ENCODE results near the gene BOLA1. TPM values are rescaled to one million over a fixed set of nuclear protein-coding genes. Genes with fewer than 3 reads are reported as not detected.

Gene BOLA1
- total and polyA plus RNA-seq, 2 of the 13 experiments (the other 11 are each of a cell fraction or from before 2014, with no cell fraction given): 3.2 to 4.2 TPM

- Histone ChIP-seq H3K9ac (ENCODE audit: insufficient read depth, low read depth, low read length) (no peak overlapping the region), H3K27me3 (ENCODE audit: control insufficient read depth in 1 of 2, insufficient read depth in 2 of 2, low read length in 2 of 2) (no peaks in the 10 kb centered on the region; a peak in 1 of 5 replicates), H3K9me3 (ENCODE audit: low read length) (no peaks in the 10 kb centered on the region), H2AFZ (ENCODE audit: low read length) (no peak overlapping the region), H3K4me2 (ENCODE audit: low read depth, low read length) (no peak overlapping the region), H3K79me2 (ENCODE audit: insufficient read depth, low read length) (peaks cover 17% of the 10 kb centered on the region), H4K20me1 (ENCODE audit: insufficient read depth, low read length) (0 out of 2 replicates have a peak, but pooled peaks cover 3% of the 10 kb centered on the region), H3K36me3 (replicated peaks in 1 of 2; ENCODE audit: control insufficient read depth in 1 of 2, insufficient read depth in 2 of 2, low read length in 2 of 2) (peaks cover 13 to 41% of the 10 kb centered on the region in 2 experiments), H3K4me1 (ENCODE audit: insufficient read depth, low read length) (peaks cover 29% of the 10 kb centered on the region), H3K27ac (ENCODE audit: extremely low read length, insufficient read depth, low read length) (no peak overlapping the region), H3K4me3 (replicated peaks in 1 of 3; ENCODE audit: insufficient read depth in 1 of 3, low read depth in 2 of 3, low read length in 3 of 3) (no peak overlapping the region)
- ChIA-PET CTCF (ENCODE audit: low intra/inter-chr PET ratio, low total read pairs) (no interaction called here), POLR2A (no interaction called here)
- in situ Hi-C loops (cut with HindIII; ENCODE audit: extremely low pct_ligation_motif_present, low pct_unique_long_range_greater_than_20kb): no loop called here
- 98% methylated on average over 10 of the region's 10 CpGs for WGBS (ENCODE audit: low lambda C conversion rate)
- DNase-seq (ENCODE audit: low spot score): no peak
- intact Hi-C loops (cut with micrococcal nuclease; ENCODE audit: unreplicated experiment): no loop called here
- BruUV-seq (replicated peaks): no TSS peak
- no peak for FAIRE-seq
- ATAC-seq: no peak
- TF ChIP-seq, protein P1, sequence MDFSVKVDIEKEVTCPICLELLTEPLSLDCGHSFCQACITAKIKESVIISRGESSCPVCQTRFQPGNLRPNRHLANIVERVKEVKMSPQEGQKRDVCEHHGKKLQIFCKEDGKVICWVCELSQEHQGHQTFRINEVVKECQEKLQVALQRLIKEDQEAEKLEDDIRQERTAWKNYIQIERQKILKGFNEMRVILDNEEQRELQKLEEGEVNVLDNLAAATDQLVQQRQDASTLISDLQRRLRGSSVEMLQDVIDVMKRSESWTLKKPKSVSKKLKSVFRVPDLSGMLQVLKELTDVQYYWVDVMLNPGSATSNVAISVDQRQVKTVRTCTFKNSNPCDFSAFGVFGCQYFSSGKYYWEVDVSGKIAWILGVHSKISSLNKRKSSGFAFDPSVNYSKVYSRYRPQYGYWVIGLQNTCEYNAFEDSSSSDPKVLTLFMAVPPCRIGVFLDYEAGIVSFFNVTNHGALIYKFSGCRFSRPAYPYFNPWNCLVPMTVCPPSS (IDR thresholded peaks at IDR 0.05): no peak
- no peak for TF ChIP-seq SKIL (CRISPR knock-in tag; IDR thresholded peaks at IDR 0.05; ENCODE audit: borderline replicate concordance)
- TF ChIP-seq THAP11 (CRISPR knock-in tag; IDR thresholded peaks at IDR 0.05): no peak
- TF ChIP-seq ZBTB43 (CRISPR knock-in tag; conservative IDR thresholded peaks at IDR 0.05): no peak
- no peak for TF ChIP-seq ZSCAN22 (CRISPR knock-in tag; IDR thresholded peaks at IDR 0.05)
- TF ChIP-seq ZZZ3 (CRISPR knock-in tag; IDR thresholded peaks at IDR 0.05; ENCODE audit: borderline replicate concordance): no peak
- TF ChIP-seq, protein P2, sequence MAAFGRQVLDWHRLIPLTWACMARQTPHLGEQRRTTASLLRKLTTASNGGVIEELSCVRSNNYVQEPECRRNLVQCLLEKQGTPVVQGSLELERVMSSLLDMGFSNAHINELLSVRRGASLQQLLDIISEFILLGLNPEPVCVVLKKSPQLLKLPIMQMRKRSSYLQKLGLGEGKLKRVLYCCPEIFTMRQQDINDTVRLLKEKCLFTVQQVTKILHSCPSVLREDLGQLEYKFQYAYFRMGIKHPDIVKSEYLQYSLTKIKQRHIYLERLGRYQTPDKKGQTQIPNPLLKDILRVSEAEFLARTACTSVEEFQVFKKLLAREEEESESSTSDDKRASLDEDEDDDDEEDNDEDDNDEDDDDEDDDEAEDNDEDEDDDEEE (CRISPR knock-in tag; IDR thresholded peaks at IDR 0.05): no peak
- no peak for TF ChIP-seq DNMT3B (CRISPR knock-in tag; conservative IDR thresholded peaks at IDR 0.05)
- no peak for TF ChIP-seq SMARCC2 (IDR thresholded peaks at IDR 0.05)
- TF ChIP-seq PTBP1 (IDR thresholded peaks at IDR 0.05; ENCODE audit: low read depth, low read length, poor library complexity, severe bottlenecking): no peak
- TF ChIP-seq ZMYM3 (CRISPR knock-in tag; IDR thresholded peaks at IDR 0.05): no peak
- TF ChIP-seq POLR2G (IDR thresholded peaks at IDR 0.05; ENCODE audit: low read depth, low read length): no peak
- no peak for TF ChIP-seq ZNF598 (CRISPR knock-in tag; IDR thresholded peaks at IDR 0.05; ENCODE audit: borderline replicate concordance)
- no peak for TF ChIP-seq FOXA1 (IDR thresholded peaks at IDR 0.05)
- no peak for TF ChIP-seq FOXA1 (CRISPR knock-in tag; IDR thresholded peaks at IDR 0.05)
- no peak for TF ChIP-seq ZNF235 (CRISPR knock-in tag; IDR thresholded peaks at IDR 0.05; ENCODE audit: borderline replicate concordance)
- TF ChIP-seq, protein P3, sequence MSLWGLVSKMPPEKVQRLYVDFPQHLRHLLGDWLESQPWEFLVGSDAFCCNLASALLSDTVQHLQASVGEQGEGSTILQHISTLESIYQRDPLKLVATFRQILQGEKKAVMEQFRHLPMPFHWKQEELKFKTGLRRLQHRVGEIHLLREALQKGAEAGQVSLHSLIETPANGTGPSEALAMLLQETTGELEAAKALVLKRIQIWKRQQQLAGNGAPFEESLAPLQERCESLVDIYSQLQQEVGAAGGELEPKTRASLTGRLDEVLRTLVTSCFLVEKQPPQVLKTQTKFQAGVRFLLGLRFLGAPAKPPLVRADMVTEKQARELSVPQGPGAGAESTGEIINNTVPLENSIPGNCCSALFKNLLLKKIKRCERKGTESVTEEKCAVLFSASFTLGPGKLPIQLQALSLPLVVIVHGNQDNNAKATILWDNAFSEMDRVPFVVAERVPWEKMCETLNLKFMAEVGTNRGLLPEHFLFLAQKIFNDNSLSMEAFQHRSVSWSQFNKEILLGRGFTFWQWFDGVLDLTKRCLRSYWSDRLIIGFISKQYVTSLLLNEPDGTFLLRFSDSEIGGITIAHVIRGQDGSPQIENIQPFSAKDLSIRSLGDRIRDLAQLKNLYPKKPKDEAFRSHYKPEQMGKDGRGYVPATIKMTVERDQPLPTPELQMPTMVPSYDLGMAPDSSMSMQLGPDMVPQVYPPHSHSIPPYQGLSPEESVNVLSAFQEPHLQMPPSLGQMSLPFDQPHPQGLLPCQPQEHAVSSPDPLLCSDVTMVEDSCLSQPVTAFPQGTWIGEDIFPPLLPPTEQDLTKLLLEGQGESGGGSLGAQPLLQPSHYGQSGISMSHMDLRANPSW (CRISPR knock-in tag; IDR thresholded peaks at IDR 0.05; ENCODE audit: borderline replicate concordance): no peak
Measured at GRCh38 chr1:149923626-149924025, 24.3 kb downstream of the BOLA1 start.

Measured in HepG2 (cell line).